Lung (tissue), 12 donors: Measurements from ENCODE around the gene WFS1. TPM values are rescaled to one million over a fixed set of nuclear protein-coding genes. Genes with fewer than 3 reads are reported as not detected.

ENCODE experiments used
- ATAC-seq: fragments of 200-7000 bp; cut with Tn5 transposase; one replicate; pipeline ENCODE4 v1.9.1; 2020; ENCODE audit warnings: moderate number of reproducible peaks; ENCODE audit not compliant: insufficient read depth, low FRiP score
- DNase-seq, 3 donors: peaks; one replicate each; pipeline ENCODE4 v3.0.0-alpha.2; 2013 to 2017
- H3K27ac ChIP-seq, 2 donors: one replicate each; pipeline ENCODE4 v1.5.1; 2013; ENCODE audit warnings: mild to moderate bottlenecking in 2 of 2, moderate library complexity in 2 of 2, control low read depth in 1 of 2, inconsistent platforms in 1 of 2, low read depth in 1 of 2, low read length in 1 of 2
- H3K27me3 ChIP-seq, 3 donors: one replicate each; pipeline ENCODE4 v1.5.1; 2013; ENCODE audit warnings: low read length in 2 of 3; ENCODE audit not compliant: control insufficient read depth in 3 of 3, insufficient read depth in 3 of 3
- H3K36me3 ChIP-seq, 4 donors: one replicate each; pipeline ENCODE4 v1.5.1; 2013; ENCODE audit warnings: low read length in 4 of 4, mild to moderate bottlenecking in 1 of 4, moderate library complexity in 1 of 4; ENCODE audit not compliant: control insufficient read depth in 4 of 4, insufficient read depth in 4 of 4
- H3K4me1 ChIP-seq, 5 donors: one replicate each; pipeline ENCODE4 v1.5.1; 2013; ENCODE audit warnings: low read length in 5 of 5, mild to moderate bottlenecking in 2 of 5, moderate library complexity in 1 of 5; ENCODE audit not compliant: control insufficient read depth in 5 of 5, insufficient read depth in 5 of 5
- H3K4me3 ChIP-seq: one replicate; pipeline ENCODE4 v1.5.1; 2013; ENCODE audit warnings: mild to moderate bottlenecking, control low read depth, moderate library complexity
- H3K9ac ChIP-seq, 2 donors: one replicate each; pipeline ENCODE4 v1.5.1; 2013; ENCODE audit warnings: low read length in 2 of 2, control low read depth in 1 of 2; ENCODE audit not compliant: insufficient read depth in 1 of 2
- H3K9me3 ChIP-seq, 4 donors: one replicate each; pipeline ENCODE4 v1.5.1; 2013; ENCODE audit warnings: low read length in 3 of 4, mild to moderate bottlenecking in 1 of 4, moderate library complexity in 1 of 4; ENCODE audit not compliant: control insufficient read depth in 4 of 4, insufficient read depth in 3 of 4
- CTCF ChIP-seq: IDR thresholded peaks from 2 replicates; pipeline ENCODE4 v1.5.1; 2012; ENCODE audit warnings: mild to moderate bottlenecking; ENCODE audit errors: control extremely low read depth, extremely low read depth
- WGBS, 2 donors: extraction: QIAGEN DNeasy Blood & Tissue Kit; methylation state at CpG; one replicate each; pipeline ENCODE4 v1.1.7; 2013; 5-methylcytosine and 5-hydroxymethylcytosine counted together
- polyA plus RNA-seq, 2 donors: library from polyadenylated mRNA; stranded (reverse); fragments of 200-250 nt; gene quantifications; one replicate each; pipeline ENCODE4 v1.2.1, GENCODE V29; 2013
- total RNA-seq, 2 donors: library from RNA; depleted of rRNA in 1 of 2; stranded (reverse); fragments of >200 nt in 1 of 2; gene quantifications; one replicate each; pipeline ENCODE4 v1.2.1, GENCODE V29; 2014 to 2021
- donor health status: control.
- donor health status: control.
- donor health status: Bipolar disorder and iron deficiency.
- donor health status: healthy.
- donor health status: DM: yes; HTN: yes; CAD: no.

The WFS1 gene
- total and polyA plus RNA-seq, 4 donors: 26.5 to 76.0 (median 30.2) TPM

- no peak for ATAC-seq
- WGBS, 2 donors: 74 to 83% methylated on average over 5 of the region's 5 CpGs
- H3K27ac ChIP-seq: no peak overlapping the region
- H3K36me3 ChIP-seq: peaks cover 0 to 26% (median 12%) of the 10 kb centered on the region in 4 donors
- H3K4me3 ChIP-seq: no peak overlapping the region
- peaks cover 0 to 10% (median 0%) of the 10 kb centered on the region in 4 donors for H3K9me3 ChIP-seq
- TF ChIP-seq CTCF: no peak
- peaks cover 0 to 5% (median 3%) of the 10 kb centered on the region in 3 donors for H3K27me3 ChIP-seq
- no peak for DNase-seq
- peaks cover 0 to 5% (median 0%) of the 10 kb centered on the region in 5 donors for H3K4me1 ChIP-seq
- no peak overlapping the region for H3K9ac ChIP-seq
Measured at GRCh38 chr4:6306299-6306698, 36.6 kb downstream of the WFS1 start.

GRCh38 chr4:6307230-6307629, 37.6 kb downstream of the WFS1 start:
- H3K27me3 ChIP-seq: peaks cover 0 to 5% (median 3%) of the 10 kb centered on the region in 3 donors
- H3K4me3 ChIP-seq: no peak overlapping the region
- H3K27ac ChIP-seq: no peak overlapping the region
- TF ChIP-seq CTCF: no peak
- DNase-seq (no peak), ATAC-seq (no peak)
- H3K9me3 ChIP-seq: peaks cover 0 to 4% (median 0%) of the 10 kb centered on the region in 4 donors
- peaks cover 0 to 16% (median 6%) of the 10 kb centered on the region in 4 donors for H3K36me3 ChIP-seq
- 67 to 76% methylated on average over 12 of the region's 12 CpGs for WGBS, 2 donors
- H3K9ac ChIP-seq: no peak overlapping the region
- H3K4me1 ChIP-seq: peaks cover 0 to 5% (median 0%) of the 10 kb centered on the region in 5 donors

GRCh38 chr4:6307891-6308290, 38.2 kb downstream of the WFS1 start:
- H3K9me3 ChIP-seq: peaks cover 0 to 4% (median 0%) of the 10 kb centered on the region in 4 donors
- TF ChIP-seq CTCF: no peak
- no peak overlapping the region for H3K27ac ChIP-seq
- H3K27me3 ChIP-seq: peaks cover 0 to 5% (median 3%) of the 10 kb centered on the region in 3 donors
- H3K4me1 ChIP-seq: peaks cover 0 to 5% (median 0%) of the 10 kb centered on the region in 5 donors
- WGBS, 2 donors: 75 to 81% methylated on average over 8 of the region's 8 CpGs
- DNase-seq: no peak
- no peak for ATAC-seq
- H3K4me3 ChIP-seq: no peak overlapping the region
- H3K36me3 ChIP-seq: peaks cover 0 to 10% (median under 1%) of the 10 kb centered on the region in 4 donors
- no peak overlapping the region for H3K9ac ChIP-seq
